NCI-H82 treated with DMSO at 0.1 percent for 48 hours (cell line): ENCODE measurements around the gene ISYNA1.
"Not testable (repeated sequence)": the region's sequence is repeated elsewhere in the genome, so short reads cannot be mapped to it uniquely, and the experiment has no call there.

ENCODE experiments used
- DNase-seq: peaks from one replicate; lab custom pipeline; 2025; ENCODE audit not compliant: unreplicated experiment; lab: John Stamatoyannopoulos, UW

Gene ISYNA1

DNA sequence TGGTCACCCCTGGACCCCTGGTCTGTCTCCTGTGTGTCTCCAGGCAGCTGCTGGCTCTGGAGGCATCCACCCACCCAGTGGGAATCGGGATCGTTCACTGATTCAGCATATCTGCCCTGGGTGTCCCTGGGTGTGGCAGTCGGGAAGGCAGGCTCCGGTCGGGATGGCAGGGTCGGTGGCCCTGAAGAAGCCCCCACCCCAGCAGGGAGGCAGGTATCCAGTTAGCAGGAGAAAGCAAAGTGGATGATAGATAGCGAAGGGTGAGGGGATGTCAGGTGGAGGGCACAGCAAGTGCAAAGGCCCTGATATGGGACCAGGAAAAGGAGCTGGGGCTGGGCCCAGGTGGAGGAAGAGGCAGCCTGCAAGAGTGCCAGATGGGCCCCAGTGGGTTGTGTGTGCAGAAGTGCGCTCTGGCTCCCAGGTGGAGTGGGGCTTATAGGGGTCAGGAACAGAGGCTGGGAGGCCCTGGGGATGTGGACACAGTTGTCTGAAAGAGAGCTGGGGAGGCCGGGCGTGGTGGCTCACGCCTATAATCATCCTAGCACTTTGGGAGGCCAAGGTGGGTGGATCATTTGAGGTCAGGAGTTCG is 16.5 kb downstream of the ISYNA1 start:
- DNase-seq = no peak

DNA sequence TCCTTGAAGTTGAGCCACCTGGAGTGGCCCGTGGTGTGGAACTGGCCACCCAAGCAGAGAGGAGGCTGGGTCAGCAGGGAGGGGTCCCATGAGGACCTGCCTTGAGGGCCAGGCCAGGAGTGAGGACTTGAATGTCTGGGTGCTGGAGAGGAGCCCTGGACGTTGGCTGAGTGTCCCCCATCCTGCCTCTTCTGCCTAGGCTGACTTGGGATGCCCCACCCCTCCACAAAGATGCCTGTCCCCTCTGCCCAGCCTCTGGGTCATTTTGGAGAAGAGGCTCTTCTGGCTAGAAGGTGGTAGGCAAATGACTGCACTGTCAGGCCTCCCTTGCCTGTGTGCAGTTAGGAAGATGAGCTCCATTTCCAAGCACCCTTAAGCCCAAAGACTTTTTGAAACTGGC is 17.0 kb downstream of the ISYNA1 start:
- no peak for DNase-seq

DNA sequence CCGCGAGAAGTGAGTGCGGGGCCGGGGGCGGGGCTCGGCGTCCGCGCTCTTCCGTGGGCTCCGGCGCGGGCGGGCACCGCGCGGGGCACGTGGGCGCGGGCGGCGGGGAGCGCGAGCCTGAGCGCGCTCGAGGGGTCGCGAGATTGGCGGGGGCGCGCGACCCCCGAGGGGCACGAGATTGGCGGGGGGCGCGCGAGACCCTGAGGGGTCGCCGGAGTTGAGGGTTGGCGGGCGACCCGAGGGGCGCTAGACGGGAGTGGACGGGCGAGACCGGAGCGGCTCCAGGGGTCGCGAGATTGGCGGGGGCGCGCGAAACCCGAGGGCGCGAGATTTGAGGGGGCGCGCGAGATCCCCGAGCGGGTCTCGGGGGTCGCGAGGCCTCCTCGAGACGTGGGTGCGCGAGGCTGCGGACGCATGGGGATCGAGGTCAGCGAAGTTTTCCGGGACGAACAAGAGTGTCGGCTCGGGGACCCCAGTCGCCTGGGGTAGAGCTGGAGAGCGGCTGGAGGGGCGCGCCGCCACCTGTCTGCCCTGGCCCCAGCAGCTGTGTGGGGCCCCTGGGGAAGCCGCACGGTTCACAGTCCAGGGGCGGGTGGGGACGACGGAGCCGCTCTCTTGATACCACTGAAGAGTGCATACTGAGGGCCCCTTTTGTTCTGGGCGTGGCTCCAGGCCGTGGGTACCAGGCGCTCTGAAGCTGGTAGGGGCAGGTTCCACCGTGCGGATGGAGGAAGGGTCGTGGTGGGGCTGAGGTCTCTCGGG is 18.1 kb downstream of the ISYNA1 start:
- DNase-seq = no peak

DNA sequence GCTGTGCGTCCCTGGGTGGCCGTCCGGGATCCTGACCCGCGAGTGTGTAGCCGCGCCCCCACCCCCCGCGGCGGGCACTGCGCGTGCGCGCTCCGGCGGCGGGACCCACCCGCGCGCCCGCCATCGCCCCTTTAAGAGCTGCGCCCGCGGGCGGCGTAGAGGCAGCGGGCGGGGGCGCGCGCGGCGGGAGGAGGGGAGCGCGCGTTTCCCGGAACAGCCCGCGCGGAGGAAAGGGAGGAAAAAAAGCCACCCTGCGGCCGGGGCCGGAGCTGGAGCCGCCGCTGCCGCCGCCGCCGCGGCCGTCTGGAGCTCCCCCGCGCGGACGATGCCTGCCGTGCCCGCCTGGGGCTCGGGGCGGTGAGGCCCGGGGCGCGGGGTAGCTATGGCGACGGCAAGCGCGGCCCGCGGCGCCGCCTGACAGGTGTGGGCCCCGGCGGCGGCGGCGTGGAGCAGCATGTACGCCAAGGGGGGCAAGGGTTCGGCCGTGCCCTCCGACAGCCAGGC is 18.7 kb downstream of the ISYNA1 start, which contains the start of gene SSBP4:
TSS of gene SSBP4 (plus strand) at position 204 of the 504 bp plus-strand sequence. CDS start at position 455, 251 bp downstream.
- peak; percentile 69 for DNase-seq

DNA sequence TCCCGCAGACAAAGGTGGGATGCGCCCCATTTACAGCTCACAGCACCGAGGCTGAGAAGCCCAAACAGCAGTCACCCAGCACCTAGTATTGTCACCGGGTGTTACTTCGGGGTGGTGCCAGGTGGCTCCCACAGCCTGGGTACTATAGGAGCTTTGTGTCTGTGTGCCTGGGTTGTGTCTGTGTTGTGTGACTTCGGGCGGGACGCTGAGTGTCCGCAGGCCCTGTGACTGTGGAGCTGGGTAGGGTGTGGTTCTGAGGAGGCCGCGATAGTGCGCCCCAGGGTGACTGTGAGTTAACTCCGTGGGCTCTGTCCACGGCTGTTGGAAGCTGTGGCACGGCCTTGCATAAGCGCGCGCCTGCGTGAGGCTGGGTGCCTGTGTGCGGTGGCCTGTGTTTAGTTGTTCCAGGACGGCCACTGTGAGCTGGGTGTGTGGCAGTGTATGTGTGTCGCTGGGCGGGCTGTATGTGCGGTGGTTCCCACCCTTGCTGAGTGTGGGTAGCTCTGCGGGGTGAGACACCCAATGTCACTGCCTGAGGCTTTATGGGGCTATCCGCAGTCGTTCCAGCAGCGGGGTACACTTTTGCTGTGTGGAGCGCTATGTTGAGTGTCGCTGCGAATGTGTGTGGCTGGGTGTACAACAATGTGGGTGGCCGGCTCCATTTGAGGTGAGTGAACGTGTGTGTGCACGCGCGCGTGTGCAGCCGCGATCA is 19.3 kb downstream of the ISYNA1 start:
- DNase-seq = no peak

DNA sequence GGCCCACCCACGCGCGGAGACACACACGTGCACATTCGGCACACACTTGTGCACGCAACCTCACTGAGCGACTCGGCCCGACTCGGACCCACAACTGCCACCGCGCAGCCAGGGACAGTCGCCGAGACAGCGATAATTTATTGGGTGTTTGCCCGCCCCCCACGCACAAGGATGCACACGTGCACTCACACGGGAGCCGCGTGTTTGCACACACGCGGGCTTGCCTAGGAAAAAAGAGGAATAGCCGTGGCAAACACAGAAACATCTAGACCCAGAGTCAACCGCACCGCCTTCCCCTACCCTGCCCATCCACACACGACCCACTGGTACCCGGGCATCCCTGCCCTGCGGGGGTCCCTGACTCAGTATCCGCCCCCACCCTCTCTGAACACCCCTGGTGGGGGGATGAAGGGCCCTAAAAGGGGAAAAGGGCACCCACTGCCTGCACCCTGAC is 19.9 kb downstream of the ISYNA1 start:
- no peak for DNase-seq

DNA sequence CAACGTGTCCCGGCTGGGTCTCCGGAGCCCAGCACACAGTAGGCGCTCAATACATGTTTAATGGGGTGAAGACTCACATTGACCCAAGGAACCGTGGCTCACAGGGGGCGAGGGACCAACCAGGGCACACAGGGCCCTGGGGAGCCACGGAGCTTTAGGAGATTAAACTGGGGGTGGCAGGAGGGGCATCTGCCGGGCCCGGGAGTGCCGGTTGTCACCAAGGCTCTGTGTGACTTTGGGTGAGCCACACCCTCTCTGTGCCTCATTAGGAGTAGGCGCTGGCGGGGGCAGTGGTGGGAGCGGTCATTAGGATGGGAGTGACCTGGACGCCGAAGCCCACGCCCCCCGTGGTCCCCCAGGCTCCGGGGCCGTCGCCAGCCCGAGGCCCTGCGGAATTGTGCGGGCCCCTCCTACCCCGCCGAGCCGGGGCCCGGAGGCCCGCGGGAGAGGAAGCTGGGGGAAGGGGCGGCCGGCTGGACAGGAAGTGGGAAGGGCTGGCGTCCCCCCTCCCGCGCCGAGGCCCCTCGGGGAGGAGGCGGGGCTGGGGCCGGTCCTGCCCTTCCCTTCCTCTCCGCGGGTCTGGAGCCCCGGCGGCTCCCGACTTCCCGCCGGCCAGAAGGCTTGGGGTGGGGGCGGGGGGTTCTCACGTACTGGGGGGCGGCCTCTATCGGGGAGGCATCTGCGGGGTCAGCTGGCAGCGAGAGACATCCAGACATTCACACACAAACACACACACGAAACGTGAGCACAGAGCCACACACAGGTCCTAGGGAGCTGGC is 20.5 kb downstream of the ISYNA1 start:
- peak; percentile 76 for DNase-seq

DNA sequence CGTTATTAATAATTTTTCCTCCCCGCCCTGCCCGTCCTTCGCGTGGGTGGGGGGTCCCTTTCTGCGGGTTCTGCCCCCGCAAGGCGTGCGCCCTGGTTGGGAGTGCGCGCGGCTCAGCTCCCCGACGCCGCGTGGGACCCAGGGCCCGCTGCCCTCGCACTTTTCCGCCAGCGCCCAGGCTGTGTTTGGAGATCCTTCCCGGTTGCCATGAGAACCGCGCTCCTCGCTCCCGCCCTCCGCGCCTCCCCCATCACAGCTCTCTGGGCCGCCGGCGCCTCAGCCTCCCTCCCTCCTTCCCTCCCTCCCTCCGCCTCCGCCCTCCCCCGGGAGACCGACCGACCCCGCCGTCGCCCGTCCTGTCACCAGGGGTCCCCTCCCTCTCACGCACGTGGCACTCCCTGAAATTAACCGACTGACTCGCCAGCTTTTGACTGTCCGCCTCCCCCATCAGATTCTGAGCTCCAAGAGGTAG is 21.1 kb downstream of the ISYNA1 start:
- DNase-seq = peak; percentile 74

DNA sequence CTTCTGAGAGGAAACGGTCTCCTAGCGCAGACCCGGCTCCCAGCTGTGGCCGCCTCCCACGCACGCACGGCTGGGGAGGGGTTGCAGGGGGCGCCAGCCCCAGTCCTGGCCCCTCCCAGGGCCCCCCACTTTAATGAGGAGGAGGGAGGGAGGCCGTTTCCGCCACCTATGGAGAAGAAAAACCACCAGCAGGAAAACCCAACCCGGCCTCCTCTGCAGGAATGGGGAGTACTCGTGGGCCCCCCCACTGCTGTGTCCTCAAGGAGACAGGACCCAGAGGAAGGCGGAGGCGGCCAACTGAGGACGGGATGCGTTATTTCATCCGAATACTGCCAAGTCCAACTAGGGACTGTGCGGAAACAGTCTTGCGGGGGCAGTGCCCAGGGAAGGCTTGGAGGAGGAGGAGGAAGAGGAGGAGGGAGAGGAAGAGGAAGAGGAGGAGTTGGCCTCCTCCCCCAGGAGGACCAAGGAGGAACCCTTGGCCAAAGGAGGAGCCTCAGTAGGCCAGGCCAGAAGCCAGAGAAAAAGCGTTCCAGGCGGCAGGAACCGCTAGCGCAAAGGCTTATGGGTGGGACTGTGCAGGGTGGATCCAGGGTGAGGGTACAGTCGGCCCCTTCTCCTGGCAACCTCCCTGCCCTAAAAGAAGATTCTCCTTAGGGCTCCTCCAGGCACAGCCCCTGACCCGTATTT is 22.6 kb downstream of the ISYNA1 start:
- no peak for DNase-seq

DNA sequence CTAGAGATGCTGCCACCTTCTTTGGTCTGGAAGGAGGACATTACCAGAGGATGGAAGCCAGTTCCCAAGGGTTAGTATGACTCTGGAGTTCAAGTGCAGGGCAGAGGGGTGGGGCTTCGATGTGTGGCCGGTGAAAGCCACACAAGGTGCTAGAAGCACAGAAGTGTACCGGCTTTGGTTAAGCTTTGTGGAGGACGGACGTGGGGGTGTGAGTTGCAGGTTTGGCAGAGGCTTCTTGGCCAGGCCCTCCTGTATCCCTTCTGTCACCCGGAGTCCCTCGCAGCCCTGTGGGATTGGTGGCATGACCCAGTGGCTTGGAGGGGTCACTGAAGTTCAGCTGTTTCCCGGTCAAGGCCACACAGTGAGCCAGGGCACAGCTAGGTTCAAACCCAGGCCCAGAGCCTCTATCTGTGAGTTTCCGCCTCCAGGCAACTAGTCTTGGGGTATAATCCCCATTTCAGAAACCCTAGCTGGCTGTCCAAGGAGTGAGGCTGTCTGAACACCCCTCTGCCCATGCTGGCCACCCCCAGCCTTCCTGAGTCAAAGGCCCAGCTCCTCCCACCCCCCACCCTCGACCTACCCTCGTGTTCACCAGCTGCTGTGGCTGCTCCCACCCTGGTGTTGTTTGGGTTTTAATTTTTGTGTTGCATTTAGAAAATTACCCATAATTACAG is 23.3 kb downstream of the ISYNA1 start:
- DNase-seq = peak; percentile 11

DNA sequence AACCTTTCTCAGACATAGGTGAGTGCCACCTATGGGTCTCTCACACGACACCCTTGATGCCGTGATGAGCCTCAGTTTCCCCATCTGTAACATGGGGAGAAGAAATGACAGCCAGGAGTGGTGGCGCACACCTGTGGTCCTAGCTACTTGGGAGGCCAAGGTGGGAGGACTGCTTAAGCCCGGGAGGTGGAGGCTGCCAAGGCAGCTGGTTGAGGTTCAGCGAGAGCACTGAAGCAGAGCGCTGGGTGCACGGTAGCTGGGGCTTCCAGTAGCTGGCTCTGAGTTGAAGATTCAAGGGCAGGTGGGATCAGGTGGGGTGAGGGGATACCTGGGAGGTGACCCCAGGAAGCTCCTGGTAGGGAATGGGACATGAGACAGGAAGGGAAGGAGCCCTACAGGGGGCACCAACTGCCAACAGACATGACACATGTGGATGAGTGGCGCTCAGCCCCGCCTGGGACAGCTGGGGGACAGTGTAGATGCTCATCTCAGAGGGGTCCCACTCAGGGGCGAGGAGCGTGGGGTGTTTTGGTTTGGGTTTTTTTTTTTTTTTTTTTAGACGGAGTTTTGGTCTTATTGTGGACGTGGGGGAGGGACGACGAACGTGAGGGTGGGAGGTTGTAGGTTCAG is 25.2 kb downstream of the ISYNA1 start:
- no peak for DNase-seq

DNA sequence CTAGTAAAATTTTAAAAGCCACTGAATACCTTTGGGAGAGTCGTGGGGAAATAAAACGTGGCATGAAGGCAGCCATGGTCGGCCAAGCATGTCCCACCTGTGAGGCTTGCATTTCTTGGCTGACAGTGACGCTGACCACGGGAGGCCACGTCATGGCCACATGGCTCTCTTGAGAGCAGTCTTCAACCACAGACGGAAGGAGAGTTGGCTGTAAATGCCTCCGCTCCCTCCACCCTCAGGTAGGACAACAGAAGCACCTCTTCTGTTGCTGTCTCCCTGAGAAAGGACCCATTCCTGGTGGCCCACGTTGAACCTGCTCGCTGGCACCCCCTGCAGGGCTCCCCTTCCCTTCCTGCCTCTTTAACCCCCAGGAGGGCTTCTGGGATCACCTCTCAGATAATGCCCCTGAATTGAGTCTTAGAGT is 29.9 kb downstream of the ISYNA1 start:
- peak; percentile 20 for DNase-seq

DNA sequence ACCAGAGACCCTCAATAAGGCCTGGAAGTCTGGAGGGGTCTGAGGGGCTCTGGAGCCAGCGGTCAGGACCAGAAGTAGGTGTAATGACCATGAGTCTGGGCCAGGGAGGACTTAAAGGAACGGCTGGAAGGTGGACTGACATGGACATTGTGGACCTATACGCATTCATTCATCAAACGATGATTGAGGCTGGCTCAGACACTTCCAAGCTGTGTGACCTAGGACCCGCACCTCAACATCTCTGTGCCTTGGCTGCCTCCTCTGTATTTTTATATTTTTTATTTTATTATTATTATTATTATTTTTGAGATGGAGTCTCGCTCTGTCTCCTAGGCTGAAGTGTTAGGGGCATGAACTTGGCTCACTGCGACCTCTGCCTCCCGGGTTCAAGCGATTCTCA is 31.2 kb downstream of the ISYNA1 start:
- DNase-seq = no peak

DNA sequence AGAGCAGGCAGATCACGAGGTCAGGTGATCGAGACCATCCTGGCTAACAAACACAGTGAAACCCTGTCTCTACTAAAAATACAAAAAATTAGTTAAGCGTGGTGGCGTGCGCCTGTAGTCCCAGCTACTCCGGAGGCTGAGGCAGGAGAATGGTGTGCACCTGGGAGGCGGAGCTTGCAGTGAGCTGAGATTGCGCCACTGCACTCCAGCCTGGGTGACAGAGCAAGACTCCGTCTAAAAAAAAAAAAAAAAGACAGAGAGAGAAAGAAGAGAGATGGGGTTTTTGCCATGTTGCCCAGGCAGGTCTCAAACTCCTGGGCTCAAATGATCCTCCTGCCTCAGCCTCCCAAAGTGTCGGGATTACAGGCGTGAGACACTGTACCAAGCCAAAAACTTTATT is 32.2 kb downstream of the ISYNA1 start:
- DNase-seq = not testable (repeated sequence)

DNA sequence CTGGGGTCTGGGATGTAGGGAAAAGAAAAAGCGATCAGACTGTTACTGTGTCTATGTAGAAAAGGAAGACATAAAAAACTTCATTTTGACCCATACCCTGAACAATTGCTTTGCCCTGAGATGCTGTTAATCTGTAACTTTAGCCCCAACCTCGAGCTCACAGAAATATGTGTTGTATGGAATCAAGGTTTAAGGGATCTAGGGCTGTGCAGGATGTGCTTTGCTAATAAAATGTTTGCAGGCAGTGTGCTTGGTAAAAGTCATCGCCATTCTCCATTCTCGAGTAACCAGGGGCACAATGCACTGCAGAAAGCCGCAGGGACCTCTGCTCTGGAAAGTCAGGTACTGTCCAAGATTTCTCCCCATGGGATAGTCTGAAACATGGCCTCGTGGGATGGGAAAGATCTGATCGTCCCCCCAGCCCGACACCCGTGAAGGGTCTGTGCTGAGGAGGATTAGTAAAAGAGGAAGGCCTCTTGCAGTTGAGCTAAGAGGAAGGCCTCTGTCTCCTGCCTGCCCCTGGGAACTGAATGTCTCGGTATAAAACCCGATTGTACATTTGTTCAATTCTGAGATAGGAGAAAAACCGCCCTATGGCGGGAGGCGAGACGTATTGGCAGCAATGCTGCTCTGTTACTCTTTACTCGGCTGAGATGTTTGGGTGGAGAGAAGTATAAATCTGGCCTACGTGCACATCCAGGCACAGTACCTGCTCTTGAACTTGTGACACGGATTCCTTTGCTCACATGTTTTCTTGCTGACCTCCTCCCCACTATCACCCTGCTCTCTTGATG is 35.3 kb downstream of the ISYNA1 start:
- DNase-seq = not testable (repeated sequence)

DNA sequence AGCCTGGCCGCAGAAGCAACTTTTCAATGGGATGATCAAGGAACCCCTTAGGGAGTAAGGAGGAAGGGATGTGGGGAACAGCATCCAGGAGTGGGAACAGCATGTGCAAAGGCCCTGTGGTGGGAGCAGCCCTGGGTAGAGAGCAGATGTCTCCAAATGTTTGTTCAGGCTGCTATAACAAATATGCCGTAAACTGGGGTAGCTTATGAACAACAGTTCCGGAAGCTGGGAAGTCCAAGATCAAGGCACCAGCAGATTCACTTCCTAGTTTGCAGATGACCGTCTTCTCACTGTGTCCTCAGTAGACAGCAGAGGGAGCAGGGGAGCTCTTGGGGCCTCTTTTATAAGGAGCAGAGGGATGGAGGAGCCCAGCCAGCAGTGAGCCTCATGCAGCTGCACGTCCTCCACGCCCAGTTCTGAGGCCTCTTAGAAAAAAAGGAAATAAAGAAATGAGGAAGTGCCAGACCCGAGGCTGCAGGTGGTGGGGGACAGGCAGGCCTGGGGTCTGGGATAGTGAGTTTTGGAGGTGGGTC is 36.3 kb downstream of the ISYNA1 start:
- no peak for DNase-seq

DNA sequence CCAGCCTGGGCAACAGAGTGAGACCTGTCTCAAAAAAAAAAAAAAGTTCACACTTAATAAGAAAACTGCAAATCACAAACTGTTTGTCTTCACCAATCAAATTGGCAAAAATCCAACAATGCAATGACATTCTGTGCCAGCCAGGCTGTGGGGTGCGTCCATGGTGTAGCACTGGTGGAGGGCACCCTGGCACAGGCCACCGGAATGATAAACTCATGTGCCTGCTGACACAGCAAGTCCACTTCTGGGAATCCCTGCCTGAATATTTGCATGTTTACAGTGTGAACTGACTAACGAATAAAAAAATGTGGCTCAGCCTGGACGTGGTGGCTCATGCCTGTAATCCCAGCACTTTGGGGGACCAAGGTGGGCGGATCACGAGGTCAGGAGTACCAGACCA is 38.9 kb downstream of the ISYNA1 start:
- DNase-seq = no peak
